Measurements from ENCODE around the gene PRSS33.

Gene PRSS33

GRCh38 chr16:2822496-2822895 is 35.1 kb upstream of the PRSS33 start:
- H3K9me2 ChIP-seq (replicated peaks; ENCODE audit: insufficient read depth, low read length): no peaks in the 10 kb centered on the region
- no peak overlapping the region for H2AFZ ChIP-seq (ENCODE audit: low read depth, low read length, severe bottlenecking)
- no peaks in the 10 kb centered on the region for H3K79me2 ChIP-seq (ENCODE audit: insufficient read depth, low read length)
- H4K20me1 ChIP-seq (ENCODE audit: low read depth, low read length): no peaks in the 10 kb centered on the region
- H3K4me2 ChIP-seq (ENCODE audit: low read depth, low read length, poor library complexity, severe bottlenecking): no peak overlapping the region
- H3K27me3 ChIP-seq (ENCODE audit: low read length): no peaks in the 10 kb centered on the region
- H3K4me3 ChIP-seq (ENCODE audit: insufficient read depth, low read length, poor library complexity, severe bottlenecking): no peak overlapping the region
- TF ChIP-seq EZH2phosphoT487 (conservative IDR thresholded peaks at IDR 0.05; ENCODE audit: low read length) (no peak), CTCF (IDR thresholded peaks at IDR 0.05; ENCODE audit: insufficient read depth, low read length, poor library complexity, severe bottlenecking) (no peak)
- H3K9ac ChIP-seq (ENCODE audit: low read length): no peak overlapping the region
- no peaks in the 10 kb centered on the region for H3F3A ChIP-seq (ENCODE audit: insufficient read depth)
- H3K9me3 ChIP-seq (ENCODE audit: insufficient read depth, low read length): no peaks in the 10 kb centered on the region
- no peak overlapping the region for H3K27ac ChIP-seq (ENCODE audit: low read depth, low read length)
- H3K36me3 ChIP-seq (ENCODE audit: low read length): no peaks in the 10 kb centered on the region

- H3K27ac ChIP-seq (ENCODE audit: low read depth, low read length): no peak overlapping the region
- no peaks in the 10 kb centered on the region for H4K20me1 ChIP-seq (ENCODE audit: low read depth, low read length)
- no peak overlapping the region for H3K4me2 ChIP-seq (ENCODE audit: low read depth, low read length, poor library complexity, severe bottlenecking)
- no peak overlapping the region for H2AFZ ChIP-seq (ENCODE audit: low read depth, low read length, severe bottlenecking)
- H3K9me3 ChIP-seq (ENCODE audit: insufficient read depth, low read length): no peaks in the 10 kb centered on the region
- H3K9me2 ChIP-seq (replicated peaks; ENCODE audit: insufficient read depth, low read length): no peaks in the 10 kb centered on the region
- no peak overlapping the region for H3K9ac ChIP-seq (ENCODE audit: low read length)
- no peaks in the 10 kb centered on the region for H3F3A ChIP-seq (ENCODE audit: insufficient read depth)
- no peaks in the 10 kb centered on the region for H3K79me2 ChIP-seq (ENCODE audit: insufficient read depth, low read length)
- no peaks in the 10 kb centered on the region for H3K27me3 ChIP-seq (ENCODE audit: low read length)
- no peaks in the 10 kb centered on the region for H3K36me3 ChIP-seq (ENCODE audit: low read length)
- TF ChIP-seq CTCF (IDR thresholded peaks at IDR 0.05; ENCODE audit: insufficient read depth, low read length, poor library complexity, severe bottlenecking) (no peak), EZH2phosphoT487 (conservative IDR thresholded peaks at IDR 0.05; ENCODE audit: low read length) (no peak)
- no peak overlapping the region for H3K4me3 ChIP-seq (ENCODE audit: insufficient read depth, low read length, poor library complexity, severe bottlenecking)
These were observed 34.8 kb upstream of the PRSS33 start for GRCh38 chr16:2822158-2822495.

GRCh38 chr16:2821487-2822157 is 34.3 kb upstream of the PRSS33 start:
- H4K20me1 ChIP-seq (ENCODE audit: low read depth, low read length): no peaks in the 10 kb centered on the region
- no peaks in the 10 kb centered on the region for H3K9me2 ChIP-seq (replicated peaks; ENCODE audit: insufficient read depth, low read length)
- H3F3A ChIP-seq (ENCODE audit: insufficient read depth): no peaks in the 10 kb centered on the region
- no peak overlapping the region for H3K9ac ChIP-seq (ENCODE audit: low read length)
- no peaks in the 10 kb centered on the region for H3K27me3 ChIP-seq (ENCODE audit: low read length)
- no peaks in the 10 kb centered on the region for H3K79me2 ChIP-seq (ENCODE audit: insufficient read depth, low read length)
- H3K36me3 ChIP-seq (ENCODE audit: low read length): no peaks in the 10 kb centered on the region
- TF ChIP-seq CTCF (IDR thresholded peaks at IDR 0.05; ENCODE audit: insufficient read depth, low read length, poor library complexity, severe bottlenecking): no peak
- no peak for TF ChIP-seq EZH2phosphoT487 (conservative IDR thresholded peaks at IDR 0.05; ENCODE audit: low read length)
- no peak overlapping the region for H3K27ac ChIP-seq (ENCODE audit: low read depth, low read length)
- no peaks in the 10 kb centered on the region for H3K9me3 ChIP-seq (ENCODE audit: insufficient read depth, low read length)
- H2AFZ ChIP-seq (ENCODE audit: low read depth, low read length, severe bottlenecking): no peak overlapping the region
- no peak overlapping the region for H3K4me3 ChIP-seq (ENCODE audit: insufficient read depth, low read length, poor library complexity, severe bottlenecking)
- H3K4me2 ChIP-seq (ENCODE audit: low read depth, low read length, poor library complexity, severe bottlenecking): no peak overlapping the region

Data from SU-DHL-6 (cell line).